HEK293T (cell line): ENCODE measurements around the gene GSTA3.
"Not testable (repeated sequence)": the region's sequence is repeated elsewhere in the genome, so short reads cannot be mapped to it uniquely, and the experiment has no call there.

Source experiments
- CTCF ChIA-PET: fragments of 350-600 bp; formaldehyde crosslinking; extraction: SDS; loops from one replicate; lab custom pipeline; 2021; ENCODE audit warnings: antibody characterized with exemption, inconsistent platforms; lab: Yijun Ruan, JAX
- POLR2A ChIA-PET: fragments of 350-600 bp; formaldehyde crosslinking; extraction: SDS; loops from one replicate; lab custom pipeline; 2020; ENCODE audit warnings: antibody characterized with exemption, inconsistent platforms; lab: Yijun Ruan, JAX
- DNase-seq: peaks from one replicate; pipeline ENCODE4 v3.0.0; 2012; ENCODE audit warnings: mixed read lengths; ENCODE audit errors: extremely low spot score
- ARNT ChIP-seq: fragments of 450-650 bp; IDR thresholded peaks from 2 replicates; pipeline ENCODE4 v1.6.1; 2017; ENCODE audit warnings: mild to moderate bottlenecking
- BHLHE40 ChIP-seq: fragments of 450-650 bp; IDR thresholded peaks from 2 replicates; pipeline ENCODE4 v1.6.1; 2016; ENCODE audit warnings: mild to moderate bottlenecking, moderate library complexity, borderline replicate concordance
- CTBP1 ChIP-seq: fragments of 450-650 bp; IDR thresholded peaks from 2 replicates; pipeline ENCODE4 v1.6.1; 2016; ENCODE audit warnings: borderline replicate concordance
- ELF4 ChIP-seq: fragments of 450-650 bp; IDR thresholded peaks from 2 replicates; pipeline ENCODE4 v1.6.1; 2017; ENCODE audit warnings: antibody characterized with exemption
- FOXA1 ChIP-seq: fragments of 450-650 bp; IDR thresholded peaks from 2 replicates; pipeline ENCODE4 v1.6.1; 2016; ENCODE audit warnings: mild to moderate bottlenecking
- FOXK2 ChIP-seq: fragments of 450-650 bp; IDR thresholded peaks from 2 replicates; pipeline ENCODE4 v1.6.1; 2016; ENCODE audit warnings: mild to moderate bottlenecking
- FOXM1 ChIP-seq: fragments of 450-650 bp; IDR thresholded peaks from 2 replicates; pipeline ENCODE4 v1.6.1; 2017; ENCODE audit warnings: mild to moderate bottlenecking, borderline replicate concordance
- HDGF ChIP-seq: fragments of 450-650 bp; IDR thresholded peaks from 2 replicates; pipeline ENCODE4 v1.6.1; 2017; ENCODE audit warnings: antibody characterized with exemption, borderline replicate concordance
- L3MBTL2 ChIP-seq: fragments of 450-650 bp; conservative IDR thresholded peaks from 2 replicates; pipeline ENCODE4 v1.6.1; 2016; ENCODE audit warnings: mild to moderate bottlenecking
- LEF1 ChIP-seq: fragments of 450-650 bp; IDR thresholded peaks from 2 replicates; pipeline ENCODE4 v1.6.1; 2017; ENCODE audit warnings: mild to moderate bottlenecking, borderline replicate concordance
- NFRKB ChIP-seq: fragments of 450-650 bp; IDR thresholded peaks from 2 replicates; pipeline ENCODE4 v1.6.1; 2016; ENCODE audit warnings: mild to moderate bottlenecking, moderate library complexity
- SP1 ChIP-seq: fragments of 450-650 bp; IDR thresholded peaks from 2 replicates; pipeline ENCODE4 v1.6.1; 2017
- SUZ12 ChIP-seq: fragments of 450-650 bp; IDR thresholded peaks from 2 replicates; pipeline ENCODE4 v1.6.1; 2016; ENCODE audit warnings: mild to moderate bottlenecking
- TARDBP ChIP-seq: fragments of 450-650 bp; IDR thresholded peaks from 2 replicates; pipeline ENCODE4 v1.6.1; 2016
- ZNF384 ChIP-seq: fragments of 450-650 bp; IDR thresholded peaks from 2 replicates; pipeline ENCODE4 v1.6.1; 2016
- TF ChIP-seq, protein P1 (sequence below): fragments of 450-650 bp; IDR thresholded peaks from 2 replicates; pipeline ENCODE4 v1.6.1; 2016

The GSTA3 gene

GRCh38 chr6:52868240-52868639 is 41.3 kb downstream of the GSTA3 start:
- POLR2A ChIA-PET, result no interaction called here
- CTCF ChIA-PET, result no interaction called here
- DNase-seq, result no peak
- TF ChIP-seq FOXK2 (no peak), SUZ12 (no peak), ZNF384 (no peak), NFRKB (no peak), L3MBTL2 (no peak), HDGF (no peak), CTBP1 (no peak)
- TF ChIP-seq, protein P1, sequence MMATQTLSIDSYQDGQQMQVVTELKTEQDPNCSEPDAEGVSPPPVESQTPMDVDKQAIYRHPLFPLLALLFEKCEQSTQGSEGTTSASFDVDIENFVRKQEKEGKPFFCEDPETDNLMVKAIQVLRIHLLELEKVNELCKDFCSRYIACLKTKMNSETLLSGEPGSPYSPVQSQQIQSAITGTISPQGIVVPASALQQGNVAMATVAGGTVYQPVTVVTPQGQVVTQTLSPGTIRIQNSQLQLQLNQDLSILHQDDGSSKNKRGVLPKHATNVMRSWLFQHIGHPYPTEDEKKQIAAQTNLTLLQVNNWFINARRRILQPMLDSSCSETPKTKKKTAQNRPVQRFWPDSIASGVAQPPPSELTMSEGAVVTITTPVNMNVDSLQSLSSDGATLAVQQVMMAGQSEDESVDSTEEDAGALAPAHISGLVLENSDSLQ, result no peak

DNA sequence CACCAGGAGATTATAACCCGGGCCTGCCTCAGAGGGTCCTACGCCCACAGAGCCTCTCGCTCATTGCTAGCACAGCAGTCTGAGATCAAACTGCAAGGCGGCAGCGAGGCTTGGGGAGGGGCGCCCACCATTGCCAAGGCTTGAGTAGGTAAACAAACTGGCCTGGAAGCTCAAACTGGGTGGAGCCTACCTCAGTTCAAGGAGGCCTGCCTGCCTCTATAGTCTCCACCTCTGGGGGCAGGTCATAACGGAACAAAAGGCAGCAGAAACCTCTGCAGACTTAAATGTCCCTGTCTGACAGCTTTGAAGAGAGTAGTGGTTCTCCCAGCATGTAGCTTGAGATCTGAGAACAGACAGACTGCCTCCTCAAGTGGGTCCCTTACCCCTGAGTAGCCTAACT is 48.3 kb downstream of the GSTA3 start:
- CTCF ChIA-PET, POLR2A ChIA-PET, DNase-seq: not testable (repeated sequence)

DNA sequence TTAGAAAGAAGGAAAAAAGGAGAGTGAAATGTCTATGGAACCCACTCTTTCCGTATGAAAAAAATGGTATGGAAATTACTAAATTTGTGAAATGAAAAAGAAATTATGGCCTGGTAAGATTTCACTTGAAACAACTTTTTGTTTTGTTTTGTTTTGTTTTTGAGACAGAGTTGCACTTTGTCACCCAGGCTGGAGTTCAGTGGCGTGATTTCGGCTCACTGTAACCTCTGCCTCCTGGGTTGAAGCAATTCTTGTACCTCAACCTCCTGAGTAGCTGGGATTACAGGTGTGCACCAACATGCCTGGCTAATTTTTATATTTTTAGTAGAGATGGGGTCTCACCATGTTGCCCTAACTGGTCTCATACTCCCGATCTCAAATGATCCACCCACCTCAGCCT is 51.1 kb downstream of the GSTA3 start:
- ChIA-PET POLR2A (no interaction called here), CTCF (no interaction called here)
- DNase-seq, result no peak
- TF ChIP-seq SP1 (no peak), FOXA1 (no peak), L3MBTL2 (no peak), FOXK2 (no peak), NFRKB (no peak), LEF1 (no peak), ARNT (no peak), CTBP1 (no peak), ZNF384 (no peak), FOXM1 (no peak), TARDBP (no peak), BHLHE40 (no peak), ELF4 (no peak)
- TF ChIP-seq, protein P1, result no peak

DNA sequence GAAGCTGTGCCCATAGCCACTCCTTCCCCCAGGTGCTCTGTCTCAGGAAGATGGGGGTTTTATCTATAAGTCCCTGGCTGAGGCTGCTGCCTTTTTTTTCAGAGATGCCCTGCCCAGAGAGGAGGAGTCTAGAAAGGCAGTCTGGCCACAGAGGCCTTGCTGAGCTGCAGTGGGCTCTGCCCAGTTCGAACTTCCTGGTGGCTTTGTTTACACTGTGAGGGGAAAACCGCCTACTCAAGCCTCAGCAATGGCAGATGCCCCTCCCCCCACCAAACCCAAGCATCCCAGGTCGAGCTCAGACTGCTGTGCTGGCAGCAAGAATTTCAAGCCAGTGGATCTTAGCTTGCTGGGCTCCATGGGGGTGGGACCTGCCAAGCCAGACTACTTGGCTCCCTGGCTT is 53.4 kb downstream of the GSTA3 start:
- CTCF ChIA-PET, POLR2A ChIA-PET, DNase-seq: not testable (repeated sequence)

- ChIA-PET CTCF (no interaction called here), POLR2A (interaction anchor here (0.6 kb wide), 1 partner anchor 708 kb away, joined by 3 read pairs; no protein-coding TSS in a partner anchor)
- TF ChIP-seq ARNT (no peak), NFRKB (no peak), BHLHE40 (no peak), LEF1 (no peak), ZNF384 (no peak), HDGF (no peak), L3MBTL2 (no peak), FOXK2 (no peak), TARDBP (no peak), SUZ12 (no peak), ELF4 (no peak), FOXM1 (no peak), FOXA1 (no peak), SP1 (no peak), CTBP1 (no peak)
- TF ChIP-seq, protein P1, result no peak
- no peak for DNase-seq
Observed at GRCh38 chr6:52849137-52849536, 60.4 kb downstream of the GSTA3 start.
